DOHH2 (cell line): ENCODE results near the gene GRM4.

Experiments used
- EZH2phosphoT487 ChIP-seq: fragments of 200-600 bp; sonication (generic); IDR thresholded peaks from 2 replicates; pipeline ENCODE4 v1.6.1; 2017; ENCODE audit warnings: borderline replicate concordance, mild to moderate bottlenecking, antibody characterized with exemption, low read length, moderate library complexity, mixed read lengths
- TF ChIP-seq, protein P1 (sequence below): fragments of 200-600 bp; sonication (generic); IDR thresholded peaks from one replicate; pipeline ENCODE4 v1.5.1; 2014; ENCODE audit warnings: antibody characterized with exemption, mild to moderate bottlenecking, low read depth, low read length; ENCODE audit not compliant: poor library complexity, severe bottlenecking

DNA sequence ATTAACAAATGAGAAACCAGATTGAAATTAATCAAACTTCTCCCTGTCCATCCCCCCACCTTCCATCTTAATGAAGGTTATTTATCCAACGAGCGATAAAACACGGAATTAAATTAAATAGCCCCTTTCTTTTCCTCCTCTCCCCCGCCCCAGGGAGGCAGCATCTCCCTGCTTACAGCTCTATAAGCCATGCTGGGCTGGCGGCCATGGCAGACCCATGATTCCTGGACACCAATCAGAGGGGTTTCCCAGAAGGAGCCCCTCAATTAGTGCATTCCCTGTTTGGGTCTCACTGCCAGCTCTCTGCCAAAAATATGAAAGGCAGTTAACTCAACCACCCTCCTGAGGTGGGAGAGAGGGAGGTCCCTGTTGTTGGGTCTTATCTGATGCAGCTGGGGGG lies 33.8 kb downstream of the GRM4 start:
- TF ChIP-seq, protein P1, sequence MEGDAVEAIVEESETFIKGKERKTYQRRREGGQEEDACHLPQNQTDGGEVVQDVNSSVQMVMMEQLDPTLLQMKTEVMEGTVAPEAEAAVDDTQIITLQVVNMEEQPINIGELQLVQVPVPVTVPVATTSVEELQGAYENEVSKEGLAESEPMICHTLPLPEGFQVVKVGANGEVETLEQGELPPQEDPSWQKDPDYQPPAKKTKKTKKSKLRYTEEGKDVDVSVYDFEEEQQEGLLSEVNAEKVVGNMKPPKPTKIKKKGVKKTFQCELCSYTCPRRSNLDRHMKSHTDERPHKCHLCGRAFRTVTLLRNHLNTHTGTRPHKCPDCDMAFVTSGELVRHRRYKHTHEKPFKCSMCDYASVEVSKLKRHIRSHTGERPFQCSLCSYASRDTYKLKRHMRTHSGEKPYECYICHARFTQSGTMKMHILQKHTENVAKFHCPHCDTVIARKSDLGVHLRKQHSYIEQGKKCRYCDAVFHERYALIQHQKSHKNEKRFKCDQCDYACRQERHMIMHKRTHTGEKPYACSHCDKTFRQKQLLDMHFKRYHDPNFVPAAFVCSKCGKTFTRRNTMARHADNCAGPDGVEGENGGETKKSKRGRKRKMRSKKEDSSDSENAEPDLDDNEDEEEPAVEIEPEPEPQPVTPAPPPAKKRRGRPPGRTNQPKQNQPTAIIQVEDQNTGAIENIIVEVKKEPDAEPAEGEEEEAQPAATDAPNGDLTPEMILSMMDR = no peak
- no peak for TF ChIP-seq EZH2phosphoT487
